Stimulated activated CD8-positive, alpha-beta memory T cell treated with anti-CD3 and anti-CD28 coated beads, Interleukin-15, amount 100 ng/mL, for 48 hours (primary cell): ENCODE data around the gene GAS5.
A peak's percentile ranks its signal among the peaks of the same experiment; 100 is the strongest.

Experiments
- DNase-seq, 2 donors: peaks; one replicate each; pipeline ENCODE4 v3.0.0-alpha.2; 2020; ENCODE audit warnings: low read depth in 2 of 2

Gene GAS5

GRCh38 chr1:173824315-173825081 is 43.3 kb downstream of the GAS5 start, which contains the start of the genes CENPL and DARS2:
TSS of gene CENPL (minus strand) at chr1:173824883. CDS start at chr1:173811299, 13,584 bp downstream.
TSS of gene DARS2 (plus strand) at chr1:173824673. CDS start at chr1:173825230, 557 bp downstream.
- DNase-seq = peak; percentile 77 to 86

- DNase-seq = no peak
Measured at GRCh38 chr1:173823781-173824314, 43.9 kb downstream of the GAS5 start.

GRCh38 chr1:173821680-173822079 is 46.1 kb downstream of the GAS5 start:
- DNase-seq = no peak

- no peak for DNase-seq
Measured at GRCh38 chr1:173818459-173818858, 49.3 kb downstream of the GAS5 start.
